Measurements from ENCODE around the gene CIDEC. TPM values are rescaled to one million over a fixed set of nuclear protein-coding genes. Genes with fewer than 3 reads are reported as not detected.

The CIDEC gene
- total RNA-seq, 2 experiments from 2014 or later, result not detected

DNA sequence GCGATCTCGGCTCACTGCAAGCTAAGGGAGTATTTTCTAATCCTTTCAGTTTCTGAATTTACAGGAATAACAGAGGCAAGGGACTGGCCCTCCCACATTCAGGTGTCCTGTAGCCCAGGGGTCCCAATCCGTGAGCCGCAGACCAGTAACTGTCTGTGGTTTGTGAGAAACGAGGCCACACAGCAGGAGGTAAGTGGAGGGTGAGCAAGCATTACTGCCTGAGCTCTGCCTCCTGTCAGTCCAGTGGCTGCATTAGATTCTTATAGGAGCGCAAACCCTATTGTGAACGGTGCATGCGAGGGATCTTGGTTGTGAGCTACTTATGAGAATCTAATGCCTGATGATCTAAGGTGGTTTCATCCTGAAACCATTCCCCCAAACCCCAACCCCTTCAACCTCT, 31.8 kb upstream of the CIDEC start:
- H3K4me3 ChIP-seq (ENCODE audit: low read depth, low read length, poor library complexity, severe bottlenecking), result no peak overlapping the region
- no peak overlapping the region for H3K4me2 ChIP-seq (ENCODE audit: low read length)
- no peaks in the 10 kb centered on the region for H3K4me1 ChIP-seq (ENCODE audit: insufficient read depth, low read length, poor library complexity, severe bottlenecking)
- CTCF ChIA-PET (ENCODE audit: unreplicated experiment), result no interaction called here
- H2AFZ ChIP-seq (ENCODE audit: low read length), result no peak overlapping the region
- intact Hi-C loops (cut with micrococcal nuclease; ENCODE audit: unreplicated experiment), result no loop called here
- H3K27ac ChIP-seq (ENCODE audit: low read depth, low read length, poor library complexity, severe bottlenecking), result no peak overlapping the region
- no peaks in the 10 kb centered on the region for H3K9me3 ChIP-seq (ENCODE audit: low read length)
- no peaks in the 10 kb centered on the region for H3K9me2 ChIP-seq (ENCODE audit: insufficient read depth, low read length)
- POLR2A ChIA-PET, result interaction anchor here (1.2 to 1.6 kb wide), 2 partner anchors 18 to 20 kb away, joined by 5 to 6 read pairs; no protein-coding TSS in a partner anchor
- no peaks in the 10 kb centered on the region for H4K20me1 ChIP-seq (ENCODE audit: insufficient read depth, low read length)
- no TSS peak for BruUV-seq (replicated peaks)
- no peaks in the 10 kb centered on the region for H3K79me2 ChIP-seq (ENCODE audit: insufficient read depth, low read depth, low read length)
- DNase-seq (ENCODE audit: low spot score), result no peak
- H3K36me3 ChIP-seq (ENCODE audit: insufficient read depth, low read length), result no peaks in the 10 kb centered on the region
- no peak for TF ChIP-seq EZH2phosphoT487 (IDR thresholded peaks at IDR 0.05; ENCODE audit: borderline replicate concordance, low read depth, low read length)
- TF ChIP-seq, protein P1, sequence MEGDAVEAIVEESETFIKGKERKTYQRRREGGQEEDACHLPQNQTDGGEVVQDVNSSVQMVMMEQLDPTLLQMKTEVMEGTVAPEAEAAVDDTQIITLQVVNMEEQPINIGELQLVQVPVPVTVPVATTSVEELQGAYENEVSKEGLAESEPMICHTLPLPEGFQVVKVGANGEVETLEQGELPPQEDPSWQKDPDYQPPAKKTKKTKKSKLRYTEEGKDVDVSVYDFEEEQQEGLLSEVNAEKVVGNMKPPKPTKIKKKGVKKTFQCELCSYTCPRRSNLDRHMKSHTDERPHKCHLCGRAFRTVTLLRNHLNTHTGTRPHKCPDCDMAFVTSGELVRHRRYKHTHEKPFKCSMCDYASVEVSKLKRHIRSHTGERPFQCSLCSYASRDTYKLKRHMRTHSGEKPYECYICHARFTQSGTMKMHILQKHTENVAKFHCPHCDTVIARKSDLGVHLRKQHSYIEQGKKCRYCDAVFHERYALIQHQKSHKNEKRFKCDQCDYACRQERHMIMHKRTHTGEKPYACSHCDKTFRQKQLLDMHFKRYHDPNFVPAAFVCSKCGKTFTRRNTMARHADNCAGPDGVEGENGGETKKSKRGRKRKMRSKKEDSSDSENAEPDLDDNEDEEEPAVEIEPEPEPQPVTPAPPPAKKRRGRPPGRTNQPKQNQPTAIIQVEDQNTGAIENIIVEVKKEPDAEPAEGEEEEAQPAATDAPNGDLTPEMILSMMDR (conservative IDR thresholded peaks at IDR 0.05; ENCODE audit: low read length), result no peak

DNA sequence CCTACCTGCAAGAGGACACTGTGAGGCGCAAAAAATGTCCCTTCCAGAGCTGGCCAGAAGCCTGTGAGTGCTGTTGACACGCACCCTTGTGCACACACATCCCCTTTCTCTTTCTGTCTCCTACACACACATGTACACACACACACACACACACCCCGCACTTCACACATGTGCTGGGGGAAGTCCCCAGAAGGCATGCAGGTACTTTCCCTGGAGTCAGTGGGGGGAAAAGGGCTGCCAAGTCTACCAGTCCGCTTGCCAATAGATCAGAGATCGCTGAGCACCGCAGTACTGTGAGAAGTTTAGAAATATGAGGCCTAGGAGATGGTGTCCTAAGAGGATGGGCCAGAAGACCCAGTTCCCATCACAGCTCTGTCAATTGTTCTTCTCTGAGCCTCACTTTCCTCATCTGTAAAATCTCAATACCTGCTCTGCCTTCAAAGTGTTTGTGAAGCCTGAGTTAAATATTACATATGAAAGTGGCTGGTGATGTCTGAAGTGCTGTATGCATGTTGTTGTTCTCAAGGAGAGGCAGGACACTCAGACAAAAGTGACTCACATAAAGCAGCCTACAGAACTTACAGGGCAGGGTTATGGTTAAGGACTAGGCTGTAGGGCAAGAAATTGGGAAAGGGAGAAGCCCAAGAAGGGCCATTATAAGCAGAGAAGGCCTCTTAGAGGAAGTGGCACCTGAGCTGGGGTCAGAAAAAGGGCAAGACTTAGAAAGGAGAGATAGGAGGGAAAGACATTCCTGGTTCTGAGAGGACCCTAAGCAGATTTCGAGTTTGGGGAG, 29.4 kb upstream of the CIDEC start:
- no peak overlapping the region for H3K27ac ChIP-seq (ENCODE audit: low read depth, low read length, poor library complexity, severe bottlenecking)
- TF ChIP-seq, protein P1 (conservative IDR thresholded peaks at IDR 0.05; ENCODE audit: low read length), result no peak
- no peak for TF ChIP-seq EZH2phosphoT487 (IDR thresholded peaks at IDR 0.05; ENCODE audit: borderline replicate concordance, low read depth, low read length)
- no peaks in the 10 kb centered on the region for H3K9me3 ChIP-seq (ENCODE audit: low read length)
- H3K4me1 ChIP-seq (ENCODE audit: insufficient read depth, low read length, poor library complexity, severe bottlenecking), result no peaks in the 10 kb centered on the region
- ChIA-PET POLR2A (no interaction called here), CTCF (ENCODE audit: unreplicated experiment) (no interaction called here)
- BruUV-seq (replicated peaks), result no TSS peak
- H4K20me1 ChIP-seq (ENCODE audit: insufficient read depth, low read length), result no peaks in the 10 kb centered on the region
- no peak overlapping the region for H3K4me2 ChIP-seq (ENCODE audit: low read length)
- no peaks in the 10 kb centered on the region for H3K36me3 ChIP-seq (ENCODE audit: insufficient read depth, low read length)
- no peaks in the 10 kb centered on the region for H3K9me2 ChIP-seq (ENCODE audit: insufficient read depth, low read length)
- H3K4me3 ChIP-seq (ENCODE audit: low read depth, low read length, poor library complexity, severe bottlenecking), result no peak overlapping the region
- H3K79me2 ChIP-seq (ENCODE audit: insufficient read depth, low read depth, low read length), result no peaks in the 10 kb centered on the region
- DNase-seq (ENCODE audit: low spot score), result no peak
- intact Hi-C loops (cut with micrococcal nuclease; ENCODE audit: unreplicated experiment), result no loop called here
- no peak overlapping the region for H2AFZ ChIP-seq (ENCODE audit: low read length)

DNA sequence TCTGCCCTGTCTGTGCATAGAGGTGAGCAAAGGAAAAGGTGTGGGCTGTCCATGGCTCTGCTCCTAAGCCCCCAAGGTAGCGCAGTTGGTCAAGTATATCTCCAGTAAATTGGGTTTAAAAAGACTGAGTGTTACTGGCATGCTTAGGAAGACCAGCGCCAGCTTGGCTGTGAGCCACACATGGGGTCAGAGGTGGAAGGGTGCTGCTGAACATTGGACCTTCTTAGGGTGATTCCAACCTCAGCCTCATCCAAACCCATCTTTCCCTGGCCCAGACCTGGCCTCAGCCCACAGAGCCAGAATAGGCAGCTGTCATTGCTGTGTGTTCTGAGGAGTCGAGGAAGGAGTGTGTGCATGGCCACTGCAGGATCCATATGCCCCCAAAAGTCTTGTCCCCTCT, 28.2 kb upstream of the CIDEC start:
- ChIA-PET POLR2A (interaction anchor here (2.3 kb wide), 1 partner anchor 17 kb away, joined by 13 read pairs; no protein-coding TSS in a partner anchor), CTCF (ENCODE audit: unreplicated experiment) (no interaction called here)
- no TSS peak for BruUV-seq (replicated peaks)
- Histone ChIP-seq H3K9me3 (ENCODE audit: low read length) (no peaks in the 10 kb centered on the region), H3K4me2 (ENCODE audit: low read length) (no peak overlapping the region), H2AFZ (ENCODE audit: low read length) (no peak overlapping the region), H3K79me2 (ENCODE audit: insufficient read depth, low read depth, low read length) (no peaks in the 10 kb centered on the region), H3K4me3 (ENCODE audit: low read depth, low read length, poor library complexity, severe bottlenecking) (no peak overlapping the region), H3K4me1 (ENCODE audit: insufficient read depth, low read length, poor library complexity, severe bottlenecking) (no peaks in the 10 kb centered on the region), H3K9me2 (ENCODE audit: insufficient read depth, low read length) (no peaks in the 10 kb centered on the region), H3K27ac (ENCODE audit: low read depth, low read length, poor library complexity, severe bottlenecking) (no peak overlapping the region), H3K36me3 (ENCODE audit: insufficient read depth, low read length) (no peaks in the 10 kb centered on the region), H4K20me1 (ENCODE audit: insufficient read depth, low read length) (no peaks in the 10 kb centered on the region)
- intact Hi-C loops (cut with micrococcal nuclease; ENCODE audit: unreplicated experiment), result no loop called here
- TF ChIP-seq, protein P1 (conservative IDR thresholded peaks at IDR 0.05; ENCODE audit: low read length), result no peak
- no peak for TF ChIP-seq EZH2phosphoT487 (IDR thresholded peaks at IDR 0.05; ENCODE audit: borderline replicate concordance, low read depth, low read length)
- no peak for DNase-seq (ENCODE audit: low spot score)

Measured in OCI-LY7 (cell line).